PC-9 (cell line): Measurements from ENCODE around the gene SBF2. TPM values are rescaled to one million over a fixed set of nuclear protein-coding genes. Genes with fewer than 3 reads are reported as not detected.

Experiments
- BruUV-seq: library from RNA; stranded (reverse); fragments of 400-500 nt; replicated peaks from 2 replicates; lab custom pipeline; 2021; lab: Mats Ljungman, UMichigan
- CTCF ChIA-PET: fragments of 300-600 bp; sonication (Branson Sonifier 250); formaldehyde crosslinking; loops from one replicate; lab custom pipeline; 2022; ENCODE audit warnings: antibody characterized with exemption; lab: Charles Lee
- POLR2A ChIA-PET: fragments of 300-600 bp; sonication (Branson Sonifier 250); formaldehyde crosslinking; loops from one replicate; lab custom pipeline; 2022; ENCODE audit warnings: antibody characterized with exemption; ENCODE audit not compliant: unreplicated experiment; lab: Charles Lee
- DNase-seq, 2 experiments: peaks; one replicate each; pipeline versions ENCODE4 v3.0.0 to v3.0.0-alpha.2; 2015 to 2022; ENCODE audit warnings: mixed read lengths in 1 of 2
- H2AFZ ChIP-seq: fragments of 200-600 bp; sonication (generic); 2 replicates; pipeline ENCODE4 v1.8.1; 2017; ENCODE audit warnings: antibody characterized with exemption
- H3F3A ChIP-seq: fragments of 200-600 bp; sonication (generic); 2 replicates; pipeline ENCODE4 v1.8.1; 2017; ENCODE audit warnings: antibody characterized with exemption, mild to moderate bottlenecking, low read depth; ENCODE audit not compliant: insufficient read depth
- H3K27ac ChIP-seq: fragments of 200-600 bp; sonication (generic); 2 replicates; pipeline ENCODE4 v1.6.1; 2016; ENCODE audit warnings: mixed run types
- H3K27me3 ChIP-seq: fragments of 200-600 bp; sonication (generic); 2 replicates; pipeline ENCODE4 v1.6.1; 2016; ENCODE audit warnings: low read depth, mixed run types; ENCODE audit not compliant: insufficient read depth
- H3K36me3 ChIP-seq: fragments of 200-600 bp; sonication (generic); 2 replicates; pipeline ENCODE4 v1.6.1; 2016; ENCODE audit warnings: low read depth, mixed run types
- H3K4me1 ChIP-seq: fragments of 200-600 bp; sonication (generic); replicated peaks from 2 replicates; pipeline ENCODE4 v1.6.1; 2016; ENCODE audit warnings: mixed run types; ENCODE audit not compliant: insufficient read depth
- H3K4me2 ChIP-seq: fragments of 200-600 bp; sonication (generic); 2 replicates; pipeline ENCODE4 v1.6.1; 2017; ENCODE audit warnings: mixed run types
- H3K4me3 ChIP-seq: fragments of 200-600 bp; sonication (generic); 2 replicates; pipeline ENCODE4 v1.6.1; 2016; ENCODE audit warnings: mixed run types
- H3K79me2 ChIP-seq: fragments of 200-600 bp; sonication (generic); 2 replicates; pipeline ENCODE4 v1.6.1; 2017; ENCODE audit warnings: low read depth, mixed run types
- H3K9me2 ChIP-seq: fragments of 200-600 bp; sonication (generic); 2 replicates; pipeline ENCODE4 v1.8.1; 2017; ENCODE audit warnings: mild to moderate bottlenecking; ENCODE audit not compliant: insufficient read depth
- H3K9me3 ChIP-seq: fragments of 200-600 bp; sonication (generic); 2 replicates; pipeline ENCODE4 v1.8.1; 2016; ENCODE audit warnings: low read depth; ENCODE audit not compliant: insufficient read depth
- H4K20me1 ChIP-seq: fragments of 200-600 bp; sonication (generic); 2 replicates; pipeline ENCODE4 v1.8.1; 2017; ENCODE audit not compliant: insufficient read depth
- CTCF ChIP-seq: fragments of 200-600 bp; sonication (generic); conservative IDR thresholded peaks from 2 replicates; pipeline ENCODE4 v1.6.1; 2017; ENCODE audit warnings: mixed run types, antibody characterized with exemption, mild to moderate bottlenecking, moderate library complexity
- EZH2 ChIP-seq: fragments of 200-600 bp; sonication (generic); IDR thresholded peaks from 2 replicates; pipeline ENCODE4 v1.8.0; 2017; ENCODE audit warnings: antibody characterized with exemption, low read depth
- intact Hi-C: fragments of 100-400 bp; cut with micrococcal nuclease; formaldehyde crosslinking; loops from one replicate; pipeline ENCODE4 v1.10.0; 2022; ENCODE audit not compliant: unreplicated experiment
- total RNA-seq: library from RNA; stranded (reverse); gene quantifications from 2 replicates; pipeline ENCODE4 v1.2.3, GENCODE V29; 2021

The SBF2 gene
- total RNA-seq, 1 experiment from 2014 or later = 18.6 TPM

- Histone ChIP-seq H3K4me2 (no peak overlapping the region), H3K27ac (no peak overlapping the region)
Observed at GRCh38 chr11:9923280-9923679, 370.7 kb downstream of the SBF2 start.

GRCh38 chr11:9922806-9923205 lies 371.2 kb downstream of the SBF2 start:
- DNase-seq = no peak
- H3F3A ChIP-seq = no peaks in the 10 kb centered on the region
- no peaks in the 10 kb centered on the region for H3K9me3 ChIP-seq
- intact Hi-C loops = no loop called here
- no peaks in the 10 kb centered on the region for H3K27me3 ChIP-seq
- no peak overlapping the region for H3K4me2 ChIP-seq
- H4K20me1 ChIP-seq = no peaks in the 10 kb centered on the region
- ChIA-PET CTCF (no interaction called here), POLR2A (no interaction called here)
- no peak overlapping the region for H3K27ac ChIP-seq
- TF ChIP-seq CTCF (no peak), EZH2 (no peak)
- no TSS peak for BruUV-seq
- H3K4me1 ChIP-seq = no peaks in the 10 kb centered on the region
- no peaks in the 10 kb centered on the region for H3K9me2 ChIP-seq
- no peaks in the 10 kb centered on the region for H3K79me2 ChIP-seq
- H2AFZ ChIP-seq = no peak overlapping the region
- no peaks in the 10 kb centered on the region for H3K36me3 ChIP-seq
- H3K4me3 ChIP-seq = no peak overlapping the region

More at GRCh38 chr11:9923280-9923679, 370.7 kb downstream of the SBF2 start:
- no peaks in the 10 kb centered on the region for H4K20me1 ChIP-seq
- ChIA-PET CTCF (no interaction called here), POLR2A (no interaction called here)
- H3K4me3 ChIP-seq = no peak overlapping the region
- no peaks in the 10 kb centered on the region for H3K4me1 ChIP-seq
- H3K79me2 ChIP-seq = no peaks in the 10 kb centered on the region
- TF ChIP-seq EZH2 (no peak), CTCF (no peak)
- H3K9me2 ChIP-seq = no peaks in the 10 kb centered on the region
- no peak overlapping the region for H2AFZ ChIP-seq
- H3K36me3 ChIP-seq = no peaks in the 10 kb centered on the region
- no peak for DNase-seq
- BruUV-seq = no TSS peak
- no peaks in the 10 kb centered on the region for H3K27me3 ChIP-seq
- no peaks in the 10 kb centered on the region for H3K9me3 ChIP-seq
- intact Hi-C loops = no loop called here
- H3F3A ChIP-seq = no peaks in the 10 kb centered on the region

GRCh38 chr11:9916480-9916879 lies 377.5 kb downstream of the SBF2 start:
- POLR2A ChIA-PET = no interaction called here

More at GRCh38 chr11:9916480-9916879, 377.5 kb downstream of the SBF2 start:
- Histone ChIP-seq H3K4me3 (no peak overlapping the region), H2AFZ (no peak overlapping the region), H3K9me3 (no peaks in the 10 kb centered on the region), H3K27ac (no peak overlapping the region), H3K4me1 (no peaks in the 10 kb centered on the region), H4K20me1 (no peaks in the 10 kb centered on the region), H3K36me3 (no peaks in the 10 kb centered on the region), H3K4me2 (no peak overlapping the region), H3K79me2 (no peaks in the 10 kb centered on the region), H3F3A (no peaks in the 10 kb centered on the region), H3K9me2 (no peaks in the 10 kb centered on the region), H3K27me3 (no peaks in the 10 kb centered on the region)
- no peak for DNase-seq
- TF ChIP-seq EZH2 (no peak), CTCF (no peak)
- no TSS peak for BruUV-seq
- intact Hi-C loops = no loop called here
- CTCF ChIA-PET = no interaction called here
